ENCODE results near the gene RAB7A.
A peak's percentile ranks its signal among the peaks of the same experiment; 100 is the strongest.

The RAB7A gene

GRCh38 chr3:128851601-128852000 is 125.6 kb downstream of the RAB7A start:
- no peak for DNase-seq (ENCODE audit: low read depth in 3 of 3)

- no peak for DNase-seq (ENCODE audit: low read depth in 3 of 3)
Measured at GRCh38 chr3:128853826-128854225, 127.8 kb downstream of the RAB7A start.

GRCh38 chr3:128854475-128854874 is 128.5 kb downstream of the RAB7A start:
- no peak for DNase-seq (ENCODE audit: low read depth in 3 of 3)

GRCh38 chr3:128855569-128855968 is 129.6 kb downstream of the RAB7A start:
- DNase-seq (ENCODE audit: low read depth in 3 of 3), result no peak

GRCh38 chr3:128858167-128858566 is 132.2 kb downstream of the RAB7A start:
- DNase-seq (ENCODE audit: low read depth in 3 of 3), result no peak

GRCh38 chr3:128859630-128860029 is 133.6 kb downstream of the RAB7A start:
- no peak for DNase-seq (ENCODE audit: low read depth in 3 of 3)

- DNase-seq (ENCODE audit: low read depth in 3 of 3), result no peak
Measured at GRCh38 chr3:128861491-128861890, 135.5 kb downstream of the RAB7A start.

GRCh38 chr3:128863560-128863959 is 137.6 kb downstream of the RAB7A start:
- peak in 1 of 3 experiments; percentile 27 for DNase-seq (ENCODE audit: low read depth in 3 of 3)
